Activated effector memory CD4-positive, alpha-beta T cell treated with anti-CD3 and anti-CD28 coated beads, Interleukin-2, amount 50 U/mL, for 16 hours (primary cell): ENCODE results near the gene KDM4B.

Experiments
- DNase-seq: peaks from one replicate; pipeline ENCODE4 v3.0.0-alpha.2; 2020

Gene KDM4B

GRCh38 chr19:5112175-5112574 is 143.3 kb downstream of the KDM4B start:
- DNase-seq = no peak

DNA sequence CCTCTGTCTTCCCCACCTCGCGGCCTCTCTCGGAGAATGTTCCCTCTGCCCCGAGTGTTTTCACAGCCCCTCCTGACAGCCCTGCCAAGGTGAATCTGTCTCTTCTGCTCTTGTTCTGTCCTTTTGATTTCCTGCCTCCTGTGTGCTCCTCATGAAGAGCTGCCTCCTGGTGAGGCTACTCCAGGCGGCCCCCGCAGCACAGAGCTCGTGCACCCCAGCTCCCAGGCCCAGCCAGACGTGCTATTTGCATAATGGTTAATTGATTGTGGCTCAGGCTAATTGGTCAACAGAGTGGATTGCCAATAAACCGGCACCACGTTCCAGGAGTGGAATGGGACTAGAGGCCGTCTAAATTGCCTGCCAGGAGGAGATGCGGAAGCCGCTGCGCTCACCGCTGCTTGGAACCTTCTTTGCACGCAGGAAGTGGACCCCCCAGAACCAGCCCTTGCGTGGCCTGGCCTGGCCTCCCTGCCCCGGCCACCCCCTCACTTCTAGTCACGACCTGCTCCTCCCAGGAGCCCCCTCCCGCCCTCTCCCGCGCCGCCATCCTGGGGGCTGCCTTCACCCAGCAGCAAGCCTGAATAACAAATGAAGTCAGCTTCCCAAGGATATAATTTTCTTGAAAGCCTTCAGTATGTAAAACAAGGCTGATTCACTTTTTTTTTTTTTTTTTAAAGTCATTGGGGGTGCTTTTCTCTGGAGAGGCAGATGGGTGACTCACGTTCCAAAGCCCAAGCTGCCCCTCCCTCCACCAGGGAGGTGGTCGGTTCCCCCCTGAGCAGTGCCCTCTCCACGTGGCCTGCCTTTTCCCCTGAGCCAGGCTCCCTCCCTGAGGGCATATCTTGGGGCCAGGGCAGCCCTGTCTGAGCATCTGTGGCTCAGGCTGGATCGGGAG is 144.0 kb downstream of the KDM4B start:
- no peak for DNase-seq

- no peak for DNase-seq
These were observed 145.0 kb downstream of the KDM4B start for GRCh38 chr19:5113633-5114586.

DNA sequence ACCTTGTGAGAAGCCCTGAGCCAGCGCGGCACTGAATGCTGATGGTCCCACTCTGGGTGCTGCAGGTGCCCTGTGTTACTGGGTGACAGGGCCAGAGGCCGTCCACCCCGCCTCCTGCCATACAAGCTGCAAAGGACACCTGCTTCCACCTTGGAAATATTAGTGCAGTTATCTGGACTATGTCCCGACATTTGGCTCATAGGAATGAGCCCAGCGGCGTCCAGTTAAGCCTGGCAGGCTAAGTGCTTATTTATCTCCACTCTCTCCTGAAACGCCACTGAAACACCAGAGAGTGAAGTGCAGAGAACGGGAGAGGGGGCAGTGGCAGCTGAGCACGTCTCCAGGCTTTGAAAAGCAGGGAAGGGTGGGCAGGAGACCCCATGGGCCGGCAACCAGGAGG is 145.8 kb downstream of the KDM4B start:
- DNase-seq = no peak

DNA sequence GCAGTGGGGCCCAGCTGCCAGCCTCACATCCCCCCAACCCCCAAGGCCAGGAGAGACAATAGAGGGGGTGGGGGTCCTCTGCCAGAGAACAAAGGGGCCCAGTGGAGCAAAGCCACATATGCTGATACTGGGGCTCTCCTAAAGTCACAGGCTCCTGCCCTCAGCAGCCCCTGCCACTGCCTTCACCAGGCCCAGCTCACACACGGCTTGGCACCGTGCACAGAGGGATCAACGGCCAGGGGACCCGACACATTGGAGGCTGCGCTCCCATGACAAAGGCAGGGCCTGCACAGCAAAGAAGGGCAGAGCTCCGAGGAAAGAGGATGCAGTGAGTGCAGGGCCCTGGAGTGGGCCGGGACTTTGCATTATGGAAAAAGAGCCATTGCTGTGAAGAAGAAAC is 146.4 kb downstream of the KDM4B start:
- no peak for DNase-seq

DNA sequence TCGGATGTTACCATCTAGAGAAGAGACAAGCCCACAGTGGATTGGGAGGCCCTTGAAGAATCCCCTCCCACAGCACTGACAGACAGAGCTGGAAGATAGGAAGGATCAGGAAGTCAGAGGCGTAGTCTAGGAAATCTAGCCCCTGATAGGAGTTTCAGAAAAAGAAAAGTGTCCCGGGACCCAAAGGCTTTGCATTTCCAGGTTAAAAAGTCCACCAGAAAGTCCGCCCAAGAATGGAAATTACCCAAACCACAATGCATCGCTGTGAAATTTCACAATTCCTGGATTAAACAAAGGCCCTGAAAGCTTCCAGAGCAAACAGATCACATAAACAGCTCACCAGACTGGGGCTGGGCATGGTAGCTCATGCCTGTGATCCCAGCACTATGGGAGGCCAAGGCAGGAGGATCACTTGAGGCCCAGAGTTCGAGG is 146.9 kb downstream of the KDM4B start:
- no peak for DNase-seq

- no peak for DNase-seq
These were observed 147.4 kb downstream of the KDM4B start for GRCh38 chr19:5116292-5116691.

DNA sequence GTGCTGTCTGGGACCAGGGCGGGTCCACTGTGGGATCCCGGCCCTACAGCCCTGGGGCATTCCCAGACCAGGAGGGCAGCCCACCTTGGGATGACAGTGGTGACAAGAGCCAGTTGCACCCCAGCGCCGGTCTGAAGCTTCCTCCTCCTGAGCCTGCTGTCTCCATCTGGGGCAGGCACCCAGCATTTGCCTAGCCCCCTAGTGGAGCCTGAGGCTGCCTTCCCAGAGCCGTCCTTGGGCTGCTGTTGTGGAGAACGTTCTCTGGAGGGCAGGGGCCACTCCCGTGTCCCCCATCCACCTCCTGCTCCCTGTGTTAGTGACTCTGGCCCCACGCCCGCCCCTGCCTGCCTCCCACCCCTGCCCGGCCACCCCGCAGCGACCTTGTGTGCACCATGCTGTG is 148.5 kb downstream of the KDM4B start:
- DNase-seq = no peak

DNA sequence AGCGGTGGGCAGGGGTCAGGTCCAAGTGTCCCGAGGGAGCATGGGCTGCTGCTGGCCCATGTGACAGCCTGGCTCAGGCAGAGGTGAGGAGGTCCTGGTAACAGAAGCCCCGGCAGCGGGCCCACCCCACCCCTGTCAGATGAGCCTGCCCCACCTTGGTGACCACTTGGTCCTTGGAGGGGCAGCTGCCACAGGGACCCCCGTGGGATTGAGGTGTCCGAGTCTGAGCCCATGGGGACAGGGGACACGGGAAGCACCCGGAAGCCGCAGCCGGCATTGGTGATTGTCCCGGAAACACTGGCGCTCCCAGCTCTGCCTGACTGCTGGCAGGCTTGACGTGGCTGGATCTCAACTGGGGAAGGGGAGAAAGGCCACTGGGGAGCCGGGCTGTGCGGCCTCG is 149.1 kb downstream of the KDM4B start:
- no peak for DNase-seq

DNA sequence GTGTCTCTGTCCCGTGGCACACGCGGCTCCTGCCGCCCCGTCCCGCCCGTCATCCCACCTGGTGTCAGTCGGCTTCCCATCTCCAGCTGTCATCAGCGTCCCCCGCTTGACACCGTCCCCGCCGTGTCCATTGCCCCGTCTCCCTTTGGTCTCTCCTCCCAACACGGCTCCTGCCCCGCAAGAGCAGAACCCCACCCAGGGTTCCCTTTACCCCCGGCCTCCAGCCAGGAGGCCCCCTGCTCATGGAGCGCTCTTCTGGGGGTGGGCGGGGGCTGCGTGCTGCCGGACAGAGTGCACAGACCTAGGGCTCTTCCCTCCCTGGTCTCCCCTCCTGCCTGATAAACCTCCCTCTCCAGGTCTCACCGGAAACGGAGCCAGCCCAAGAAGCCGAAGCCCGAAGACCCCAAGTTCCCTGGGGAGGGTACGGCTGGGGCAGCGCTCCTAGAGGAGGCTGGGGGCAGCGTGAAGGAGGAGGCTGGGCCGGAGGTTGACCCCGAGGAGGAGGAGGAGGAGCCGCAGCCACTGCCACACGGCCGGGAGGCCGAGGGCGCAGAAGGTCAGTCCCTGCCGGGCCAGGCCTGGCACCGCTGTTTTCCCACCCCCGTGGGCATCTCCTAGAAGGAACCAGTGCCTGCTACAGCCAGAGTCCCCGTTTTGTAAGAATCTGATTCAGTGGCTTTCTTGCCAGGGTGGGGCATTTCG is 150.5 kb downstream of the KDM4B start:
- DNase-seq = no peak

- DNase-seq = no peak
These were observed 151.4 kb downstream of the KDM4B start for GRCh38 chr19:5120321-5120720.

GRCh38 chr19:5120833-5121232 is 151.9 kb downstream of the KDM4B start:
- no peak for DNase-seq

GRCh38 chr19:5121266-5122120 is 152.6 kb downstream of the KDM4B start:
- no peak for DNase-seq

- DNase-seq = no peak
These were observed 153.1 kb downstream of the KDM4B start for GRCh38 chr19:5122121-5122400.

DNA sequence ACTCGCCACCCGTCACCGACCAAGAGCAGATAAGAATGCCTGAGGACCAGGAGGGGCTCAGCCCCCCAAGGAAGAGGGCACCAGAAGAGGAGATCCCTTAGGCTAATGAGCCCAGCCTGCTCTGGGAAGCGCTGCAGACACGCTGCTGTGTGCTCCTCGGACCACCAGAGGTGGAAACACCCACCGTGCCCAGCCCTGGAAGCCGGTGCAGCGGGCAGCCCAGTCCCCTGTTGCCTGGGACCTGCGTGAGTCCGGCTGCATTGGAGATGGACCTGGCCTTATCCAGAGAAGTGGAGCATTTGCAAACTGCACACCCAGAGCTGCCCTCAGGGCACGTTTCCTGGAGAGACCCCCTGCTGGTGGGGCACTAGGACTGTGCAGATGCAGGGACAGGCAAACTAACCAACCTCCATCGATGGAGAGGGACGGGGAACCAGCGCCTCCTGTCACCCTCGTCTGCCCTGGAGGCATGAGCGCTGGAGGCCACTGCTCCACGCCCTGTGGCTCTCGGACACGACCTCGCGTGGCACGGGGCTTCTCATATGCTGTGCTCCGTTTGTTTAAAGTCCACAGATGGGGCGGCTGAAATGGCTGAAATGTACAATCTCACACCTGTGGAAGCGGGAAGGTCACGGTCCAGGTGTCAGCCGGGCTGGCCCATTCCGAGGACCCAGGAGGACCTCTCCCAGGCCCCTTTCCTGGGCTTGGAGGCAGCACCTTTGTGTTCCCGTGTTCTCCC is 153.9 kb downstream of the KDM4B start:
- DNase-seq = no peak

DNA sequence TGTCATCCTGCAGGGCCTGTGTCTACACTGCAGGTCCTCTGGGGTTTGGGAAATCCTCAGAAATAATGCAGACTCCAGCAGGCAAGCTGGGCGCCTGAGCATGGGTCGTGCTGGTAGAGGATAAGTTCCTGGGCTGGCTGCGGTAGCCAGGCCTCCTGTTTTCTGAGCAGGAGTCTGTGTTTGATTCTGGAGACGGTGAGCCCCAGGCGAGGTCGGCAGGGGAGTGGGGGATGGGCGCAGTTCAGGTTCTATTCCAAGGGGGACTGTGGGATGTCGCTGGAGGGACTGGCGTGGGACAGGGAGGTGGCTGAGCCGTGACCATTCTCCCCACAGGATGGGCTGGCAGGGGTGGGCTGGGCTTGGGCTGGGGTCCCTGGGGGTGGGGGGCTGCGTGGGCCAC is 154.7 kb downstream of the KDM4B start:
- DNase-seq = no peak

DNA sequence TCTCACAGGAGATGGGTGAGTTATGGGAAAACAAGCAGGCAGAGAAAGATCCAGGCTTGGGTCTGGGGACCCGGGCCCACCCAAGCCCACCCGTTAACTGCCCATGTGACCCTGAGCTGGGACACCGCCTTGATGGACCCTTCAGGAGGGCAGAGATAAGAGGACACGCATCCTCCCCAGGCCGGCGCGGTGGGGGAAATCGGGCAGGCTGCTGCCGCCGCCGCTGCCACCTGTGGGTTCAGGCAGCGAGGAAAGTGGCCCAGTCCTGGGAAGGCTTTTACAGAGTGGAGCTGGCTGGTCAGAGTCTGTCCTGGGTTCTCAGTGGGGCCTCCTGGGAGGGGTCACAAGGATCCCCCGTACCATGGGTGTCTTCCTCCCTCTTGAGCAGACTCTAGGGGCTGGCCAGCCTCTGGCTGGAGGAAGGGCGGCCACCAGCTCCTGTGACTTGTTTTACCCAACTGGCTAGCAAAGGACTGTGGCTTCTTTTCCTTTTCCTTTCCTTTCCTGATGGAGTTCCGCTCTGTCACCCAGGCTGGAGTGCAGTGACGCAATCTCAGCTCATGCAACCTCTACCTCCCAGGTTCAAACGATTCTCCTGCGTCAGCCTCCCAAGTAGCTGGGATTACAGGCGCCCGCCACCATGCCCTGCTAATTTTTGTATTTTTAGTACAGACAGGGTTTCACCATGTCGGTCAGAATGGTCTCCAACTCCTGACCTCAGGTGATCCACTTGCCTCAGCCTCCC is 155.4 kb downstream of the KDM4B start:
- DNase-seq = no peak

- no peak for DNase-seq
These were observed 156.5 kb downstream of the KDM4B start for GRCh38 chr19:5125376-5125775.

GRCh38 chr19:5125797-5126497 is 157.0 kb downstream of the KDM4B start:
- DNase-seq = no peak

- no peak for DNase-seq
These were observed 157.7 kb downstream of the KDM4B start for GRCh38 chr19:5126498-5127223.
